Progenitor cell of endocrine pancreas (in vitro differentiated cells): ENCODE data around the gene ACOD1. TPM values are rescaled to one million over a fixed set of nuclear protein-coding genes. Genes with fewer than 3 reads are reported as not detected.

Experiments used
- DNase-seq: peaks from one replicate; pipeline ENCODE4 v3.0.0; 2021; ENCODE audit warnings: low spot score; ENCODE audit not compliant: unreplicated experiment
- H3K27ac Mint-ChIP-seq: 2 replicates; pipeline ENCODE4 v1.8.0; 2021; ENCODE audit warnings: mild to moderate bottlenecking, moderate library complexity, mixed read lengths
- H3K27me3 Mint-ChIP-seq: 2 replicates; pipeline ENCODE4 v1.8.0; 2021; ENCODE audit warnings: mixed read lengths
- H3K36me3 Mint-ChIP-seq: 2 replicates; pipeline ENCODE4 v1.8.0; 2022; ENCODE audit warnings: mixed read lengths; ENCODE audit not compliant: insufficient read depth
- H3K4me1 Mint-ChIP-seq: 2 replicates; pipeline ENCODE4 v1.8.0; 2021; ENCODE audit warnings: low read depth, mixed read lengths
- H3K4me3 Mint-ChIP-seq: 2 replicates; pipeline ENCODE4 v1.8.0; 2021; ENCODE audit warnings: low read depth, mild to moderate bottlenecking, moderate library complexity, mixed read lengths
- H3K9me3 Mint-ChIP-seq: 2 replicates; pipeline ENCODE4 v1.8.0; 2021; ENCODE audit warnings: low read depth, mixed read lengths
- total RNA-seq: library from RNA; stranded (reverse); gene quantifications from 2 replicates; pipeline ENCODE4 v1.2.1, GENCODE V29; 2021
- TF ChIP-seq, protein P1 (sequence below): fragments of 200-600 bp; sonication (generic); IDR thresholded peaks from one replicate; pipeline ENCODE4 v1.5.0; 2021; ENCODE audit warnings: antibody characterized with exemption, mild to moderate bottlenecking; ENCODE audit not compliant: unreplicated experiment

The ACOD1 gene
- total RNA-seq, 1 donor from 2014 or later = not detected

- H3K36me3 Mint-ChIP-seq = peaks cover 11% of the 10 kb centered on the region
- H3K27me3 Mint-ChIP-seq = no peaks in the 10 kb centered on the region
- H3K9me3 Mint-ChIP-seq = no peaks in the 10 kb centered on the region
- peak overlapping the region; percentile 89 for H3K4me3 Mint-ChIP-seq
- DNase-seq = no peak
- TF ChIP-seq, protein P1, sequence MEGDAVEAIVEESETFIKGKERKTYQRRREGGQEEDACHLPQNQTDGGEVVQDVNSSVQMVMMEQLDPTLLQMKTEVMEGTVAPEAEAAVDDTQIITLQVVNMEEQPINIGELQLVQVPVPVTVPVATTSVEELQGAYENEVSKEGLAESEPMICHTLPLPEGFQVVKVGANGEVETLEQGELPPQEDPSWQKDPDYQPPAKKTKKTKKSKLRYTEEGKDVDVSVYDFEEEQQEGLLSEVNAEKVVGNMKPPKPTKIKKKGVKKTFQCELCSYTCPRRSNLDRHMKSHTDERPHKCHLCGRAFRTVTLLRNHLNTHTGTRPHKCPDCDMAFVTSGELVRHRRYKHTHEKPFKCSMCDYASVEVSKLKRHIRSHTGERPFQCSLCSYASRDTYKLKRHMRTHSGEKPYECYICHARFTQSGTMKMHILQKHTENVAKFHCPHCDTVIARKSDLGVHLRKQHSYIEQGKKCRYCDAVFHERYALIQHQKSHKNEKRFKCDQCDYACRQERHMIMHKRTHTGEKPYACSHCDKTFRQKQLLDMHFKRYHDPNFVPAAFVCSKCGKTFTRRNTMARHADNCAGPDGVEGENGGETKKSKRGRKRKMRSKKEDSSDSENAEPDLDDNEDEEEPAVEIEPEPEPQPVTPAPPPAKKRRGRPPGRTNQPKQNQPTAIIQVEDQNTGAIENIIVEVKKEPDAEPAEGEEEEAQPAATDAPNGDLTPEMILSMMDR = no peak
- peak overlapping the region; percentile 98 for H3K27ac Mint-ChIP-seq
- H3K4me1 Mint-ChIP-seq = peaks cover 13% of the 10 kb centered on the region
Observed at GRCh38 chr13:76993473-76993872, 45.2 kb downstream of the ACOD1 start.

- TF ChIP-seq, protein P1 = no peak
- Mint-ChIP-seq H3K27me3 (no peaks in the 10 kb centered on the region), H3K36me3 (peaks cover 13% of the 10 kb centered on the region), H3K4me3 (peak overlapping the region; percentile 35), H3K27ac (peak overlapping the region; percentile 21), H3K9me3 (no peaks in the 10 kb centered on the region), H3K4me1 (peaks cover 13% of the 10 kb centered on the region)
- no peak for DNase-seq
Observed at GRCh38 chr13:76994281-76994680, 46.0 kb downstream of the ACOD1 start.

DNA sequence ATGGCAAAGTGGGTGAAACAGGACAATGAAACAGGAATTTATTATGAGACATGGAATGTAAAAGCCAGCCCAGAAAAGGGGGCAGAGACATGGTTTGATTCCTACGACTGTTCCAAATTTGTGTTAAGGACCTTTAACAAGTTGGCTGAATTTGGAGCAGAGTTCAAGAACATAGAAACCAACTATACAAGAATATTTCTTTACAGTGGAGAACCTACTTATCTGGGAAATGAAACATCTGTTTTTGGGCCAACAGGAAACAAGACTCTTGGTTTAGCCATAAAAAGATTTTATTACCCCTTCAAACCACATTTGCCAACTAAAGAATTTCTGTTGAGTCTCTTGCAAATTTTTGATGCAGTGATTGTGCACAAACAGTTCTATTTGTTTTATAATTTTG lies 52.2 kb downstream of the ACOD1 start:
- no peak overlapping the region for H3K4me3 Mint-ChIP-seq
- no peaks in the 10 kb centered on the region for H3K27me3 Mint-ChIP-seq
- TF ChIP-seq, protein P1 = no peak
- peaks cover 24% of the 10 kb centered on the region for H3K36me3 Mint-ChIP-seq
- no peak for DNase-seq
- no peaks in the 10 kb centered on the region for H3K4me1 Mint-ChIP-seq
- no peaks in the 10 kb centered on the region for H3K9me3 Mint-ChIP-seq
- H3K27ac Mint-ChIP-seq = no peak overlapping the region

DNA sequence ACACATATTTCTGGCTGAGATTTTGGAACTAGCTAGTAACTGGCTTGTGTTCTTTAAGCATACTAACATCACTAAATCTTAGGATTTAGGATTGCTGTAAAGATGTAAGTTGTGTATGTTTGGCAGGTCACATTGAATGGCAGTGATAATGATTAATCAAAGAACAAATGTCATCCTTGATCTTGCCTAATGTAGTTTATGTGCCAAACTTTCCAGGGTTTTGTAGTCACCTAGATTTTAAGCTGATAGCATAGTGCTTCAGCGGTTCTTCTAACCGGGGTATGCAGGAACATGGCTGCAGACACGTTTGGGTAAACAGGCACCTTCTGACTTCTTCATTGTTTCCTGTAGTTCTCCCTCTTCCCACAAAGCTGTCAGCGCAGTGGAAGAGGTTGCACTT lies 53.2 kb downstream of the ACOD1 start:
- DNase-seq = no peak
- H3K9me3 Mint-ChIP-seq = no peaks in the 10 kb centered on the region
- H3K36me3 Mint-ChIP-seq = peaks cover 21% of the 10 kb centered on the region
- H3K27me3 Mint-ChIP-seq = no peaks in the 10 kb centered on the region
- H3K4me1 Mint-ChIP-seq = no peaks in the 10 kb centered on the region
- TF ChIP-seq, protein P1 = no peak
- H3K27ac Mint-ChIP-seq = no peak overlapping the region
- H3K4me3 Mint-ChIP-seq = no peak overlapping the region

DNA sequence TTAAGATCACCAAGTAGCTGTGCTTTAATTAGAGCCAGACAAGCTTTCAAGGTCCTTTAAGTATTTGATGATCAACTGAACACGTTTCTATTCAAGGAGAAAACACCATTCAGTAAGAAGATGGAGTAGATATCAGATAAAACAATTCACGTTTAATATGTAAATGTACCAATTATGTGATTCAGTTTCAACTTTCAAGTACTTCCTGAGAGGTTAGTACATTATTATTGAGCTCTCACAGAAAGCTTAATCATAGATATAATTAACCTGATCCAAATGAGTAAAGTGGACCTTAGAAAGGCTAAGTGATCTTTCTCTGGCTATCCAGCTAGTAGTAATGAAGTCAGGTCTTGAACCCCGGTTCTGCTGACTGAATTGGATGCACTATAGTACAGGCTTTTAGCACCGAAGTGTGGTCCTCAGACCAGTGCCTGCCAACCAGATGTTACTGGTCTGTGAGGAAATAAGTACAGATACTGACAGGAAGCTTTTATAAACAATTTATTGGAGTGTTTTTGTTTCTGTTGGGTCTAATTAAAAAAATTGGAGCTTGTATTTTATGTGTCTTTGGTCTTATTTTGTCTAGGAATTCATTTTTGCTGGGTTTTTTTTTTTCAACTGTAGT lies 53.8 kb downstream of the ACOD1 start:
- no peaks in the 10 kb centered on the region for H3K4me1 Mint-ChIP-seq
- no peaks in the 10 kb centered on the region for H3K9me3 Mint-ChIP-seq
- no peaks in the 10 kb centered on the region for H3K27me3 Mint-ChIP-seq
- TF ChIP-seq, protein P1 = no peak
- no peak overlapping the region for H3K4me3 Mint-ChIP-seq
- peaks cover 20% of the 10 kb centered on the region for H3K36me3 Mint-ChIP-seq
- no peak for DNase-seq
- no peak overlapping the region for H3K27ac Mint-ChIP-seq
